Panc1 (cell line): ENCODE data around the gene HTRA2.

ENCODE experiments used
- CTCF ChIP-seq: fragments of 450-650 bp; IDR thresholded peaks from 2 replicates; pipeline ENCODE4 v1.5.1; 2017; ENCODE audit warnings: mild to moderate bottlenecking
- POLR2AphosphoS5 ChIP-seq: IDR thresholded peaks from 2 replicates; pipeline ENCODE4 v1.6.1; 2012; ENCODE audit warnings: mild to moderate bottlenecking, low read depth, low read length, moderate library complexity
- REST ChIP-seq, 2 experiments: IDR thresholded peaks; 2 replicates each; pipeline ENCODE4 v1.6.1; 2011 to 2012; ENCODE audit warnings: low read depth in 2 of 2, control low read depth in 1 of 2, low read length in 1 of 2, mild to moderate bottlenecking in 1 of 2, moderate library complexity in 1 of 2; ENCODE audit not compliant: insufficient read depth in 1 of 2
- SIN3A ChIP-seq: IDR thresholded peaks from 2 replicates; pipeline ENCODE4 v1.6.1; 2012; ENCODE audit warnings: low read depth, mild to moderate bottlenecking, low read length, moderate library complexity, borderline replicate concordance; ENCODE audit not compliant: insufficient read depth
- TCF7L2 ChIP-seq: IDR thresholded peaks from 2 replicates; pipeline ENCODE4 v1.6.1; 2011; ENCODE audit warnings: mild to moderate bottlenecking, low read depth, low read length, inconsistent platforms

- TF ChIP-seq CTCF (no peak), REST (IDR thresholded peaks at IDR 0.05; ENCODE audit: insufficient read depth in 1 of 2, low read depth in 2 of 2, low read length in 1 of 2) (no peak), POLR2AphosphoS5 (no peak), SIN3A (no peak), TCF7L2 (no peak)
Measured at GRCh38 chr2:74566754-74567085, 37.0 kb downstream of the HTRA2 start.
